Measurements from ENCODE around the gene STEAP3. TPM values are rescaled to one million over a fixed set of nuclear protein-coding genes. Genes with fewer than 3 reads are reported as not detected.

The STEAP3 gene
- total RNA-seq, 1 donor from 2014 or later = 38.8 TPM

DNA sequence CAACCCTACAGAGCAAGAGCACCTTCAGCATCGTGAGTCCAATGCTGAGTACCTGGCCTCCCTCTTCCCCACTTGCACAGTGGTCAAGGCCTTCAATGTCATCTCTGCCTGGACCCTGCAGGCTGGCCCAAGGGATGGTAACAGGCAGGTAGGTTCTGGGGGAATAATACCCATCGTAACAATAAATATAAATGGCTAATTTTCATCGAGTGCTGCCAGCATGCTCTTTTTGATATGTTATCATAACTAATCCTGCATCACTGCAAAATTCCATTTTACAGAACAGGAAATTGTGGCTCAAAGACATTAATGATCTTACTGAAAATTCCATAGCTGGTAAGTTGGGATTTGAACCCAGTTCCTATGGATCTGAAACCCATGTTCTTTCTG lies 22.2 kb downstream of the STEAP3 start:
- no peaks in the 10 kb centered on the region for H3K27me3 Mint-ChIP-seq (ENCODE audit: low read depth, unreplicated experiment)
- peaks cover 3% of the 10 kb centered on the region for H3K9me3 ChIP-seq (ENCODE audit: insufficient read depth, low read depth, low read length)
- peaks cover 22% of the 10 kb centered on the region for H3K4me1 Mint-ChIP-seq (ENCODE audit: low read depth, unreplicated experiment)
- H3K36me3 ChIP-seq (ENCODE audit: insufficient read depth, low read length) = peaks cover 7% of the 10 kb centered on the region
- peaks cover 25% of the 10 kb centered on the region for H3K4me1 ChIP-seq (ENCODE audit: insufficient read depth, low read length)
- H3K79me2 ChIP-seq (ENCODE audit: insufficient read depth, low read length) = peaks cover 10% of the 10 kb centered on the region
- no peak overlapping the region for H3K27ac Mint-ChIP-seq (ENCODE audit: unreplicated experiment)
- peaks cover 27% of the 10 kb centered on the region for H3K36me3 Mint-ChIP-seq (ENCODE audit: low read depth, unreplicated experiment)
- H3K4me3 ChIP-seq (ENCODE audit: insufficient read depth, low read depth, low read length) = no peak overlapping the region
- no peaks in the 10 kb centered on the region for H3K9me3 Mint-ChIP-seq (ENCODE audit: unreplicated experiment)
- TF ChIP-seq, protein P1, sequence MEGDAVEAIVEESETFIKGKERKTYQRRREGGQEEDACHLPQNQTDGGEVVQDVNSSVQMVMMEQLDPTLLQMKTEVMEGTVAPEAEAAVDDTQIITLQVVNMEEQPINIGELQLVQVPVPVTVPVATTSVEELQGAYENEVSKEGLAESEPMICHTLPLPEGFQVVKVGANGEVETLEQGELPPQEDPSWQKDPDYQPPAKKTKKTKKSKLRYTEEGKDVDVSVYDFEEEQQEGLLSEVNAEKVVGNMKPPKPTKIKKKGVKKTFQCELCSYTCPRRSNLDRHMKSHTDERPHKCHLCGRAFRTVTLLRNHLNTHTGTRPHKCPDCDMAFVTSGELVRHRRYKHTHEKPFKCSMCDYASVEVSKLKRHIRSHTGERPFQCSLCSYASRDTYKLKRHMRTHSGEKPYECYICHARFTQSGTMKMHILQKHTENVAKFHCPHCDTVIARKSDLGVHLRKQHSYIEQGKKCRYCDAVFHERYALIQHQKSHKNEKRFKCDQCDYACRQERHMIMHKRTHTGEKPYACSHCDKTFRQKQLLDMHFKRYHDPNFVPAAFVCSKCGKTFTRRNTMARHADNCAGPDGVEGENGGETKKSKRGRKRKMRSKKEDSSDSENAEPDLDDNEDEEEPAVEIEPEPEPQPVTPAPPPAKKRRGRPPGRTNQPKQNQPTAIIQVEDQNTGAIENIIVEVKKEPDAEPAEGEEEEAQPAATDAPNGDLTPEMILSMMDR (IDR thresholded peaks at IDR 0.05; ENCODE audit: insufficient read depth, low read depth, low read length) = no peak
- no peak for TF ChIP-seq EZH2 (IDR thresholded peaks at IDR 0.05; ENCODE audit: insufficient read depth, low read length)
- H3K9ac ChIP-seq (ENCODE audit: low read length) = no peak overlapping the region
- no peak overlapping the region for H2AFZ ChIP-seq (ENCODE audit: low read depth, low read length)
- H3K4me3 Mint-ChIP-seq (ENCODE audit: unreplicated experiment) = no peak overlapping the region
- no peak for DNase-seq (ENCODE audit: low read depth)
- H3K4me2 ChIP-seq (ENCODE audit: low read length) = no peak overlapping the region
- H3K27me3 ChIP-seq (ENCODE audit: insufficient read depth, low read length) = no peaks in the 10 kb centered on the region
- no peak for FAIRE-seq
- H3K27ac ChIP-seq (ENCODE audit: low read depth, low read length) = no peak overlapping the region
- no peaks in the 10 kb centered on the region for H4K20me1 ChIP-seq (ENCODE audit: insufficient read depth, low read length)

DNA sequence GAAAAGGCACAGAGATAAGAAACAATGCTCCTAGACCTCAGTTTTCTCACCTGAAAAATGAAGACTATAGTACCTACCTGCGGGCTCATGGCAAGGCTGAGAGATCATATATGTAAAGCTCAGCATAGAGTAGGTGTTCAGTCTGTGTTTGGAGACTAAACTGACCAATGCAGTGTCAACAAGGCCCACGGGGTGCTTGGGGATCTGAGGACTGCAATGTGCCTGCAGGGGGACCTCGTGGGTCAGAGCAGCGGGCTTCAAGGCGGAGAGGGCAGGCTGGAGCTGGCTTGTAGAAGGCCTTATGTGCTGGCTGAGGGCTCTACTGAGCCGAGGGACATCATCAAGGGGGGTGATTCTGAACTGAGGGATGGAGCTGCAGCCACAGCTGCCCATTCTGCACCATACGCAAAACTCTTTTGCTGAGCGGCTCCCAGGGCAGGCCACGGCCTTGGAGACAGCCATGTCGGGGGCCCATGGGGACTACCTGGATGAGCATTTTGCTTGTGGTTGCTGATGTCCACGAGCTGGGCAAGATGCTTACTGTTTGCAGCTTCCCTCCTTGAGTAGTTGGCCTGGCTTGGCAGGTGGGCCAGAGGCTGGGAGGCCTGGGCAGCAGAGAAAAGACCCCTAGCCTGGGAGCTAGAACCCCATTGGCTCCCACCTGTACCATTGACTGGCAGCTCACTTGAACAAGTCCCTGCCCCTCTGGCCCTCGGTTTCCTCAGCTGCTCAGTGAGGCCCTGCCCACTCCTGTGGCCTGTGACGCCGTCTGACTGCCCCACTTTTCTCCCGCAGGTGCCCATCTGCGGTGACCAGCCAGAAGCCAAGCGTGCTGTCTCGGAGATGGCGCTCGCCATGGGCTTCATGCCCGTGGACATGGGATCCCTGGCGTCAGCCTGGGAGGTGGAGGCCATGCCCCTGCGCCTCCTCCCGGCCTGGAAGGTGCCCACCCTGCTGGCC lies 23.5 kb downstream of the STEAP3 start:
- DNase-seq (ENCODE audit: low read depth) = no peak
- Mint-ChIP-seq H3K4me1 (ENCODE audit: low read depth, unreplicated experiment) (peaks cover 23% of the 10 kb centered on the region), H3K4me3 (ENCODE audit: unreplicated experiment) (no peak overlapping the region), H3K9me3 (ENCODE audit: unreplicated experiment) (peaks cover 2% of the 10 kb centered on the region), H3K27ac (ENCODE audit: unreplicated experiment) (no peak overlapping the region), H3K36me3 (ENCODE audit: low read depth, unreplicated experiment) (peaks cover 28% of the 10 kb centered on the region), H3K27me3 (ENCODE audit: low read depth, unreplicated experiment) (no peaks in the 10 kb centered on the region)
- Histone ChIP-seq H3K27me3 (ENCODE audit: insufficient read depth, low read length) (no peaks in the 10 kb centered on the region), H4K20me1 (ENCODE audit: insufficient read depth, low read length) (no peaks in the 10 kb centered on the region), H3K79me2 (ENCODE audit: insufficient read depth, low read length) (peaks cover 10% of the 10 kb centered on the region), H3K36me3 (ENCODE audit: insufficient read depth, low read length) (peaks cover 9% of the 10 kb centered on the region), H3K9ac (ENCODE audit: low read length) (no peak overlapping the region), H3K4me2 (ENCODE audit: low read length) (no peak overlapping the region), H3K4me1 (ENCODE audit: insufficient read depth, low read length) (peaks cover 25% of the 10 kb centered on the region), H3K4me3 (ENCODE audit: insufficient read depth, low read depth, low read length) (no peak overlapping the region), H3K9me3 (ENCODE audit: insufficient read depth, low read depth, low read length) (peaks cover 3% of the 10 kb centered on the region), H3K27ac (ENCODE audit: low read depth, low read length) (no peak overlapping the region), H2AFZ (ENCODE audit: low read depth, low read length) (no peak overlapping the region)
- TF ChIP-seq EZH2 (IDR thresholded peaks at IDR 0.05; ENCODE audit: insufficient read depth, low read length) = no peak
- TF ChIP-seq, protein P1 (IDR thresholded peaks at IDR 0.05; ENCODE audit: insufficient read depth, low read depth, low read length) = no peak
- FAIRE-seq = no peak

DNA sequence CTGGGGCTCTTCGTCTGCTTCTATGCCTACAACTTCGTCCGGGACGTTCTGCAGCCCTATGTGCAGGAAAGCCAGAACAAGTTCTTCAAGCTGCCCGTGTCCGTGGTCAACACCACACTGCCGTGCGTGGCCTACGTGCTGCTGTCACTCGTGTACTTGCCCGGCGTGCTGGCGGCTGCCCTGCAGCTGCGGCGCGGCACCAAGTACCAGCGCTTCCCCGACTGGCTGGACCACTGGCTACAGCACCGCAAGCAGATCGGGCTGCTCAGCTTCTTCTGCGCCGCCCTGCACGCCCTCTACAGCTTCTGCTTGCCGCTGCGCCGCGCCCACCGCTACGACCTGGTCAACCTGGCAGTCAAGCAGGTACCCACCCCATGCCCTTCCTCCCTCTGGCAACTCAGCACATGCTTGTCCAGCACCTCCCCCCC lies 24.2 kb downstream of the STEAP3 start:
- no peak for FAIRE-seq
- Mint-ChIP-seq H3K4me1 (ENCODE audit: low read depth, unreplicated experiment) (peaks cover 30% of the 10 kb centered on the region), H3K4me3 (ENCODE audit: unreplicated experiment) (no peak overlapping the region)

More for the DNA sequence above, 24.2 kb downstream of the STEAP3 start:
- DNase-seq (ENCODE audit: low read depth) = no peak
- Histone ChIP-seq H4K20me1 (ENCODE audit: insufficient read depth, low read length) (no peaks in the 10 kb centered on the region), H3K4me1 (ENCODE audit: insufficient read depth, low read length) (peaks cover 32% of the 10 kb centered on the region), H3K79me2 (ENCODE audit: insufficient read depth, low read length) (peaks cover 10% of the 10 kb centered on the region), H3K27ac (ENCODE audit: low read depth, low read length) (no peak overlapping the region), H3K36me3 (ENCODE audit: insufficient read depth, low read length) (peaks cover 9% of the 10 kb centered on the region), H2AFZ (ENCODE audit: low read depth, low read length) (no peak overlapping the region), H3K4me2 (ENCODE audit: low read length) (peak overlapping the region; percentile 72), H3K4me3 (ENCODE audit: insufficient read depth, low read depth, low read length) (no peak overlapping the region), H3K9me3 (ENCODE audit: insufficient read depth, low read depth, low read length) (peaks cover 3% of the 10 kb centered on the region), H3K27me3 (ENCODE audit: insufficient read depth, low read length) (no peaks in the 10 kb centered on the region), H3K9ac (ENCODE audit: low read length) (no peak overlapping the region)
- H3K27ac Mint-ChIP-seq (ENCODE audit: unreplicated experiment) = no peak overlapping the region
- no peaks in the 10 kb centered on the region for H3K27me3 Mint-ChIP-seq (ENCODE audit: low read depth, unreplicated experiment)
- peaks cover 28% of the 10 kb centered on the region for H3K36me3 Mint-ChIP-seq (ENCODE audit: low read depth, unreplicated experiment)
- H3K9me3 Mint-ChIP-seq (ENCODE audit: unreplicated experiment) = peaks cover 2% of the 10 kb centered on the region
- TF ChIP-seq, protein P1 (IDR thresholded peaks at IDR 0.05; ENCODE audit: insufficient read depth, low read depth, low read length) = no peak
- TF ChIP-seq EZH2 (IDR thresholded peaks at IDR 0.05; ENCODE audit: insufficient read depth, low read length) = no peak

All from astrocyte (in vitro differentiated cells and primary cell).